Body of pancreas (tissue), 4 donors: ENCODE measurements around the gene RDH13. TPM values are rescaled to one million over a fixed set of nuclear protein-coding genes. Genes with fewer than 3 reads are reported as not detected.

Source experiments
- ATAC-seq: fragments of 150-250 bp; one replicate; pipeline ENCODE4 v1.9.1; 2016
- DNase-seq, 4 donors: peaks; one replicate each; pipeline ENCODE4 v3.0.0-alpha.2; 2019
- H3K27ac ChIP-seq, 4 donors: fragments of 200-600 bp; sonication (generic); 1 replicate in 3 of 4; 2 replicates in 1 of 4; pipeline versions ENCODE4 v1.5.1 to v1.6.1; 2016 to 2019; ENCODE audit warnings: mild to moderate bottlenecking in 1 of 4, mixed read lengths in 1 of 4, moderate library complexity in 1 of 4
- H3K27me3 ChIP-seq, 2 donors: fragments of 200-600 bp; sonication (generic); one replicate each; pipeline ENCODE4 v1.6.0; 2016; ENCODE audit warnings: mild to moderate bottlenecking in 1 of 2
- H3K36me3 ChIP-seq, 2 donors: fragments of 200-600 bp; sonication (generic); replicated peaks in 1 of 2; 2 replicates each; pipeline ENCODE4 v1.5.1; 2016; ENCODE audit warnings: low read depth in 2 of 2; ENCODE audit not compliant: insufficient read depth in 1 of 2
- H3K4me1 ChIP-seq: fragments of 200-600 bp; sonication (generic); one replicate; pipeline ENCODE4 v1.6.0; 2016
- H3K4me3 ChIP-seq, 2 donors: fragments of 200-600 bp; sonication (generic); 1 replicate in 1 of 2; 2 replicates in 1 of 2; pipeline ENCODE4 v1.5.1; 2016 to 2019
- H3K9me3 ChIP-seq, 3 donors: fragments of 200-600 bp; sonication (generic); 1 replicate in 2 of 3; 2 replicates in 1 of 3; pipeline ENCODE4 v1.5.1; 2016
- CTCF ChIP-seq, 7 experiments: fragments of 450-650 bp in 4 of 7; fragments of 200-600 bp in 3 of 7; sonication (generic) in 3 of 7; IDR thresholded peaks; one replicate each; pipeline ENCODE4 v1.5.1; 2016 to 2019; ENCODE audit warnings: antibody characterized with exemption in 7 of 7
- POLR2A ChIP-seq, 3 donors: fragments of 450-650 bp; IDR thresholded peaks; one replicate each; pipeline ENCODE4 v1.6.1; 2016; ENCODE audit warnings: antibody characterized with exemption in 3 of 3, mild to moderate bottlenecking in 2 of 3
- WGBS, 2 donors: methylation state at CpG; one replicate each; pipeline ENCODE4 v1.1.5; 2017; 5-methylcytosine and 5-hydroxymethylcytosine counted together
- intact Hi-C: fragments of 100-400 bp; cut with DNase I; formaldehyde crosslinking; loops from one replicate; pipeline ENCODE4 v1.15.1; 2023
- total RNA-seq, 2 donors: library from RNA; depleted of rRNA; stranded (reverse); fragments of >200 nt; gene quantifications; one replicate each; pipeline ENCODE4 v1.1.0, GENCODE V29; 2016

RDH13 gene
- total RNA-seq, 2 donors from 2014 or later, result 18.4 to 20.4 TPM

- H3K27me3 ChIP-seq, result no peaks in the 10 kb centered on the region
- WGBS, 2 donors, result 85 to 86% methylated on average over 20 to 31 of the region's 32 CpGs
- ATAC-seq (no peak), DNase-seq (peak in 1 of 4 donors; percentile 12)
- no peaks in the 10 kb centered on the region for H3K9me3 ChIP-seq
- intact Hi-C loops, result no loop called here
- H3K4me1 ChIP-seq, result peaks cover 22% of the 10 kb centered on the region
- no peak overlapping the region for H3K4me3 ChIP-seq
- H3K27ac ChIP-seq, result no peak overlapping the region
- TF ChIP-seq POLR2A (IDR thresholded peaks at IDR 0.05), result no peak
- no peak for TF ChIP-seq CTCF (IDR thresholded peaks at IDR 0.05)
- H3K36me3 ChIP-seq, result peaks cover 6 to 8% of the 10 kb centered on the region in 2 donors
Measured at GRCh38 chr19:55091126-55091910, 28.4 kb upstream of the RDH13 start.

GRCh38 chr19:55090564-55090963 lies 27.6 kb upstream of the RDH13 start:
- Histone ChIP-seq H3K4me3 (no peak overlapping the region), H3K36me3 (peaks cover 6 to 8% of the 10 kb centered on the region in 2 donors), H3K27me3 (no peaks in the 10 kb centered on the region), H3K4me1 (peaks cover 23% of the 10 kb centered on the region), H3K9me3 (no peaks in the 10 kb centered on the region), H3K27ac (no peak overlapping the region)
- WGBS, 2 donors, result 87 to 89% methylated on average over 10 to 13 of the region's 13 CpGs
- TF ChIP-seq POLR2A (IDR thresholded peaks at IDR 0.05) (no peak), CTCF (IDR thresholded peaks at IDR 0.05) (no peak)
- intact Hi-C loops, result no loop called here
- ATAC-seq (no peak), DNase-seq (no peak)

GRCh38 chr19:55089342-55089944 lies 26.5 kb upstream of the RDH13 start:
- intact Hi-C loops, result no loop called here
- ATAC-seq (no peak), DNase-seq (peak in 1 of 4 donors; percentile 9)
- no peaks in the 10 kb centered on the region for H3K27me3 ChIP-seq
- peaks cover 23% of the 10 kb centered on the region for H3K4me1 ChIP-seq
- 94 to 95% methylated on average over 3 of the region's 3 CpGs for WGBS, 2 donors
- no peak overlapping the region for H3K27ac ChIP-seq
- H3K4me3 ChIP-seq, result no peak overlapping the region
- H3K9me3 ChIP-seq, result no peaks in the 10 kb centered on the region
- peaks cover 2 to 8% of the 10 kb centered on the region in 2 donors for H3K36me3 ChIP-seq
- TF ChIP-seq CTCF (IDR thresholded peaks at IDR 0.05), result no peak
- TF ChIP-seq POLR2A (IDR thresholded peaks at IDR 0.05), result no peak

- intact Hi-C loops, result no loop called here
- peak; percentile 69 to 82 (median 74) for DNase-seq
- no peak for TF ChIP-seq POLR2A (IDR thresholded peaks at IDR 0.05)
- TF ChIP-seq CTCF (IDR thresholded peaks at IDR 0.05), result peak; percentile 43 to 80 (median 48)
- Histone ChIP-seq H3K36me3 (peaks cover 0 to 8% of the 10 kb centered on the region in 2 donors), H3K27ac (peak overlapping the region in 1 of 4 donors; percentile 29), H3K4me3 (no peak overlapping the region), H3K9me3 (no peaks in the 10 kb centered on the region), H3K27me3 (no peaks in the 10 kb centered on the region), H3K4me1 (peaks cover 23% of the 10 kb centered on the region)
- peak; percentile 51 for ATAC-seq
- 48 to 53% methylated on average over 12 to 13 of the region's 18 CpGs for WGBS, 2 donors
Measured at GRCh38 chr19:55088543-55089341, 25.8 kb upstream of the RDH13 start.
